SK-N-SH (cell line): Measurements from ENCODE around the gene TBL1Y. TPM values are rescaled to one million over a fixed set of nuclear protein-coding genes. Genes with fewer than 3 reads are reported as not detected.

ENCODE experiments used
- CTCF ChIA-PET: fragments of 300-600, 350-600 bp; formaldehyde crosslinking; extraction: SDS; loops from one replicate; lab custom pipeline; 2021; lab: Yijun Ruan, JAX
- POLR2A ChIA-PET: fragments of 350-600 bp; sonication (Branson Sonifier 250); formaldehyde crosslinking; extraction: SDS; loops from one replicate; lab custom pipeline; 2020; ENCODE audit warnings: antibody characterized with exemption, inconsistent platforms; lab: Yijun Ruan, JAX
- DNase-seq: peaks from one replicate; pipeline ENCODE4 v3.0.0; 2012
- H2AFZ ChIP-seq: fragments of 200-600 bp; sonication (generic); 2 replicates; pipeline ENCODE4 v1.8.1; 2016; ENCODE audit warnings: antibody characterized with exemption, mild to moderate bottlenecking, low read depth
- H3F3A ChIP-seq: fragments of 200-600 bp; sonication (generic); replicated peaks from 2 replicates; pipeline ENCODE3; 2016; ENCODE audit warnings: antibody characterized with exemption, mild to moderate bottlenecking; ENCODE audit not compliant: insufficient read depth
- H3K27ac ChIP-seq, 2 experiments: fragments of 200-500 bp in 1 of 2; fragments of 200-600 bp in 1 of 2; sonication (Bioruptor generic) in 1 of 2; sonication (generic), shearing (Covaris generic) in 1 of 2; 2 replicates each; pipeline versions ENCODE4 v1.5.1 to v1.6.1; 2014 to 2016; ENCODE audit warnings: low read depth in 2 of 2, inconsistent platforms in 1 of 2, low read length in 1 of 2, mild to moderate bottlenecking in 1 of 2, mixed read lengths in 1 of 2
- H3K27me3 ChIP-seq: fragments of 200-600 bp; sonication (generic), shearing (Covaris generic); 2 replicates; pipeline ENCODE4 v1.6.1; 2016; ENCODE audit warnings: mixed run types; ENCODE audit not compliant: insufficient read depth
- H3K36me3 ChIP-seq, 2 experiments: fragments of 200-500 bp in 1 of 2; fragments of 200-600 bp in 1 of 2; sonication (Bioruptor generic) in 1 of 2; sonication (generic) in 1 of 2; replicated peaks in 1 of 2; 2 replicates each; pipeline versions ENCODE3 to v1.5.1; 2014 to 2016; ENCODE audit warnings: low read length in 1 of 2, mild to moderate bottlenecking in 1 of 2; ENCODE audit not compliant: insufficient read depth in 2 of 2, control insufficient read depth in 1 of 2
- H3K4me1 ChIP-seq, 2 experiments: fragments of 200-500 bp in 1 of 2; fragments of 200-600 bp in 1 of 2; sonication (Bioruptor generic) in 1 of 2; sonication (generic), shearing (Covaris generic) in 1 of 2; 2 replicates each; pipeline versions ENCODE4 v1.5.1 to v1.6.1; 2014 to 2016; ENCODE audit warnings: low read depth in 1 of 2, low read length in 1 of 2, mixed run types in 1 of 2; ENCODE audit not compliant: insufficient read depth in 2 of 2, control insufficient read depth in 1 of 2
- H3K4me2 ChIP-seq: fragments of 200-600 bp; sonication (generic), shearing (Covaris generic); 2 replicates; pipeline ENCODE4 v1.6.1; 2017; ENCODE audit warnings: mixed run types
- H3K4me3 ChIP-seq, 2 experiments: fragments of 200-500 bp in 1 of 2; fragments of 200-600 bp in 1 of 2; sonication (Bioruptor generic) in 1 of 2; sonication (generic), shearing (Covaris generic) in 1 of 2; 2 replicates each; pipeline versions ENCODE4 v1.5.1 to v1.8.1; 2014 to 2016; ENCODE audit warnings: low read depth in 2 of 2, inconsistent platforms in 1 of 2, low read length in 1 of 2, mild to moderate bottlenecking in 1 of 2, mixed read lengths in 1 of 2, moderate library complexity in 1 of 2
- H3K79me2 ChIP-seq: fragments of 200-600 bp; sonication (generic); 2 replicates; pipeline ENCODE4 v1.8.1; 2017; ENCODE audit warnings: mild to moderate bottlenecking; ENCODE audit not compliant: insufficient read depth
- H3K9ac ChIP-seq: fragments of 200-600 bp; sonication (generic); 2 replicates; pipeline ENCODE4 v1.6.1; 2017; ENCODE audit warnings: mixed run types
- H3K9me2 ChIP-seq: fragments of 200-600 bp; sonication (generic); 2 replicates; pipeline ENCODE4 v1.6.1; 2017; ENCODE audit warnings: mixed run types
- H3K9me3 ChIP-seq: fragments of 200-600 bp; sonication (generic); 2 replicates; pipeline ENCODE4 v1.6.1; 2017; ENCODE audit warnings: mixed run types, mild to moderate bottlenecking, moderate library complexity
- H4K20me1 ChIP-seq: fragments of 200-600 bp; sonication (generic); 2 replicates; pipeline ENCODE4 v1.6.1; 2017; ENCODE audit warnings: mild to moderate bottlenecking, mixed run types; ENCODE audit not compliant: insufficient read depth
- CHD2 ChIP-seq: fragments of 150-350 bp; IDR thresholded peaks from 2 replicates; pipeline ENCODE4 v1.6.1; 2018; ENCODE audit warnings: low read length; ENCODE audit not compliant: partially characterized antibody
- EZH2phosphoT487 ChIP-seq: fragments of 200-600 bp; sonication (generic); IDR thresholded peaks from 2 replicates; pipeline ENCODE4 v1.6.1; 2017; ENCODE audit warnings: low read depth, mixed run types, mild to moderate bottlenecking, antibody characterized with exemption, moderate library complexity, borderline replicate concordance
- FOSL2 ChIP-seq: IDR thresholded peaks from 2 replicates; pipeline ENCODE4 v1.4.0; 2012; ENCODE audit warnings: low read depth, mild to moderate bottlenecking, moderate library complexity, borderline replicate concordance
- FOXM1 ChIP-seq: IDR thresholded peaks from 2 replicates; pipeline ENCODE4 v1.4.0; 2012; ENCODE audit warnings: low read depth, mild to moderate bottlenecking
- GATA2 ChIP-seq: sonication (generic); formaldehyde crosslinking; IDR thresholded peaks from 2 replicates; pipeline ENCODE4 v1.5.0; 2020; ENCODE audit warnings: mild to moderate bottlenecking, missing genetic modification reagents
- IRF3 ChIP-seq: fragments of 150-350 bp; IDR thresholded peaks from 2 replicates; pipeline ENCODE4 v1.6.1; 2016; ENCODE audit warnings: mild to moderate bottlenecking, low read depth, low read length
- JUND ChIP-seq: IDR thresholded peaks from 2 replicates; pipeline ENCODE4 v1.4.0; 2012
- MAX ChIP-seq: IDR thresholded peaks from 2 replicates; pipeline ENCODE4 v1.4.0; 2012; ENCODE audit warnings: low read depth
- NFIC ChIP-seq: IDR thresholded peaks from 2 replicates; pipeline ENCODE4 v1.4.0; 2012; ENCODE audit warnings: borderline replicate concordance
- POLR2AphosphoS5 ChIP-seq: IDR thresholded peaks from 2 replicates; pipeline ENCODE4 v1.6.1; 2012; ENCODE audit warnings: low read depth, low read length
- RAD21 ChIP-seq: IDR thresholded peaks from 2 replicates; pipeline ENCODE4 v1.6.1; 2012; ENCODE audit warnings: mild to moderate bottlenecking, low read length
- RCOR1 ChIP-seq: fragments of 150-350 bp; IDR thresholded peaks from 2 replicates; pipeline ENCODE4 v1.6.1; 2017; ENCODE audit warnings: antibody characterized with exemption, low read length
- REST ChIP-seq: IDR thresholded peaks from 2 replicates; pipeline ENCODE4 v1.6.1; 2012; ENCODE audit warnings: mild to moderate bottlenecking, low read depth, low read length, moderate library complexity
- RXRA ChIP-seq: IDR thresholded peaks from 2 replicates; pipeline ENCODE4 v1.4.0; 2012; ENCODE audit warnings: low read depth, mild to moderate bottlenecking, borderline replicate concordance
- SIN3A ChIP-seq: IDR thresholded peaks from 2 replicates; pipeline ENCODE4 v1.6.1; 2012; ENCODE audit warnings: low read depth, mild to moderate bottlenecking, low read length, moderate library complexity, borderline replicate concordance
- TAF1 ChIP-seq: IDR thresholded peaks from 2 replicates; pipeline ENCODE4 v1.6.1; 2012; ENCODE audit warnings: low read depth, mild to moderate bottlenecking, low read length, moderate library complexity, borderline replicate concordance
- TEAD4 ChIP-seq: IDR thresholded peaks from 2 replicates; pipeline ENCODE4 v1.4.0; 2012; ENCODE audit warnings: mild to moderate bottlenecking, borderline replicate concordance; ENCODE audit not compliant: insufficient read depth
- USF1 ChIP-seq: IDR thresholded peaks from 2 replicates; pipeline ENCODE4 v1.4.0; 2012; ENCODE audit warnings: low read depth, borderline replicate concordance
- YY1 ChIP-seq: IDR thresholded peaks from 2 replicates; pipeline ENCODE4 v1.4.0; 2012; ENCODE audit warnings: low read depth, mild to moderate bottlenecking
- ZBTB33 ChIP-seq: IDR thresholded peaks from 2 replicates; pipeline ENCODE4 v1.4.0; 2012; ENCODE audit warnings: low read depth, borderline replicate concordance
- WGBS: methylation state at CpG from one replicate; pipeline ENCODE4 v1.1.6; 2017; ENCODE audit warnings: low lambda C conversion rate; 5-methylcytosine and 5-hydroxymethylcytosine counted together
- polyA plus RNA-seq, 3 experiments: library from polyadenylated mRNA; depleted of rRNA; stranded (reverse); fragments of >200 nt; gene quantifications; 2 replicates each; pipeline ENCODE4 v1.2.3, GENCODE V29; 2012

TBL1Y gene
- polyA plus RNA-seq, 1 of the 3 experiments (the other 2 are of a cell fraction), result not detected

GRCh38 chrY:6909856-6910255, 641 bp upstream of the TBL1Y start:
- Histone ChIP-seq H3K36me3 (no peaks in the 10 kb centered on the region), H4K20me1 (no peaks in the 10 kb centered on the region), H3K9me2 (no peaks in the 10 kb centered on the region), H3K4me1 (no peaks in the 10 kb centered on the region), H2AFZ (no peak overlapping the region), H3K79me2 (no peaks in the 10 kb centered on the region), H3K27me3 (no peaks in the 10 kb centered on the region), H3K4me2 (no peak overlapping the region), H3F3A (no peaks in the 10 kb centered on the region), H3K9me3 (no peaks in the 10 kb centered on the region), H3K4me3 (no peak overlapping the region), H3K27ac (no peak overlapping the region), H3K9ac (no peak overlapping the region)
- ChIA-PET POLR2A (no interaction called here), CTCF (no interaction called here)
- TF ChIP-seq RCOR1 (no peak), TEAD4 (no peak), CHD2 (no peak), RAD21 (no peak), USF1 (no peak), YY1 (no peak), MAX (no peak), ZBTB33 (no peak), SIN3A (no peak), JUND (no peak), TAF1 (no peak), EZH2phosphoT487 (no peak), NFIC (no peak), IRF3 (no peak), REST (no peak), GATA2 (no peak), POLR2AphosphoS5 (no peak), RXRA (no peak), FOSL2 (no peak), FOXM1 (no peak)
- no peak for DNase-seq
- WGBS, result no CpG with 5 or more reads among the region's 14 CpGs
